Heart left ventricle (tissue), 16 donors: ENCODE results near the gene SLC35G3. TPM values are rescaled to one million over a fixed set of nuclear protein-coding genes. Genes with fewer than 3 reads are reported as not detected.
A peak's percentile ranks its signal among the peaks of the same experiment; 100 is the strongest.

Experiments used
- ATAC-seq, 4 donors: fragments of 200-7000 bp; cut with Tn5 transposase; one replicate each; pipeline ENCODE4 v1.9.1; 2020 to 2022; ENCODE audit warnings: moderate library complexity in 4 of 4, mild to moderate bottlenecking in 3 of 4, moderate number of reproducible peaks in 1 of 4
- DNase-seq, 5 donors: peaks; one replicate each; pipeline ENCODE4 v3.0.0-alpha.2; 2020
- H3K27ac ChIP-seq, 12 donors: fragments of 200-600 bp; sonication (generic) in 4 of 12; one replicate each; pipeline versions ENCODE4 v1.5.0 to v1.8.0; 2016 to 2022; ENCODE audit warnings: mild to moderate bottlenecking in 2 of 12
- H3K27me3 ChIP-seq, 9 donors: fragments of 200-600 bp; sonication (generic) in 2 of 9; one replicate each; pipeline versions ENCODE4 v1.5.1 to v1.8.0; 2016 to 2022; ENCODE audit warnings: mild to moderate bottlenecking in 3 of 9
- H3K36me3 ChIP-seq, 9 donors: fragments of 200-600 bp; sonication (generic) in 2 of 9; one replicate each; pipeline versions ENCODE4 v1.5.0 to v1.8.0; 2018 to 2022; ENCODE audit warnings: mild to moderate bottlenecking in 2 of 9
- H3K4me1 ChIP-seq, 12 donors: fragments of 200-600 bp; sonication (generic) in 4 of 12; one replicate each; pipeline versions ENCODE4 v1.5.0 to v1.8.0; 2016 to 2022; ENCODE audit warnings: mild to moderate bottlenecking in 3 of 12
- H3K4me3 ChIP-seq, 12 donors: fragments of 200-600 bp; sonication (generic) in 4 of 12; one replicate each; pipeline versions ENCODE4 v1.5.0 to v1.8.0; 2017 to 2022; ENCODE audit warnings: mild to moderate bottlenecking in 9 of 12, moderate library complexity in 4 of 12
- H3K9me3 ChIP-seq, 12 donors: fragments of 200-600 bp; sonication (generic) in 4 of 12; one replicate each; pipeline versions ENCODE4 v1.5.0 to v1.8.0; 2016 to 2022; ENCODE audit warnings: mild to moderate bottlenecking in 1 of 12
- POLR2A ChIP-seq, 2 donors: fragments of 450-650 bp; IDR thresholded peaks; one replicate each; pipeline ENCODE4 v1.6.1; 2017; ENCODE audit warnings: antibody characterized with exemption in 2 of 2, mild to moderate bottlenecking in 2 of 2, moderate library complexity in 2 of 2
- WGBS, 4 donors: extraction: QIAGEN DNeasy Blood & Tissue Kit in 2 of 4; methylation state at CpG; one replicate each; pipeline versions ENCODE4 v1.1.5 to v1.1.7; 2013 to 2018; 5-methylcytosine and 5-hydroxymethylcytosine counted together
- intact Hi-C, 10 donors: fragments of 100-400 bp; cut with DNase I; formaldehyde crosslinking; loops; one replicate each; pipeline versions ENCODE4 v1.11.1 to v1.14.2; 2022
- polyA plus RNA-seq, 2 donors: library from polyadenylated mRNA; stranded (reverse); fragments of 200-250 nt; gene quantifications; one replicate each; pipeline ENCODE4 v1.2.3, GENCODE V29; 2013
- total RNA-seq, 9 donors: library from RNA; depleted of rRNA in 2 of 9; stranded (reverse); fragments of >200 nt in 2 of 9; fragmentation: NEBNext Ultra II Directional in 3 of 9; extraction: Animal tissue kit (Norgen Biotek cat#: 25700) in 3 of 9; gene quantifications; one replicate each; pipeline versions ENCODE4 v1.1.0 to v1.2.4, GENCODE V29; 2016 to 2023
- TF ChIP-seq, protein P1 (sequence below), 12 donors: fragments of 200-600 bp; sonication (generic) in 4 of 12; IDR thresholded peaks; one replicate each; pipeline versions ENCODE4 v1.5.0 to v1.8.0; 2018 to 2022; ENCODE audit warnings: antibody characterized with exemption in 12 of 12, mild to moderate bottlenecking in 5 of 12
- donor health status: ischemic (EF 13 %, LVEDD 7.1; RV severe dilation, severe dysfunction).
- donor health status: healthy with polysubstance abuse.
- donor health status: DM: no; HTN: yes; CAD: no.
- donor health status: DM: no; HTN: no; CAD: no.
- donor health status: ischemic (EF 25% LVEDD 6.9; RV normal size, moderate dysfunction).
- donor health status: ischemic (EF 25% LVEDD 5.7; RV mildly dilated, moderate dysfunction).
- donor health status: healthy.
- donor health status: DM: yes; HTN: yes; CAD: no.
- donor health status: ischemic (EF 35%, LVEDD 5.7; RV mildly dilated, moderate dysfunction).
- donor health status: nonischemic (EF 11% LVEDD 7.7; RV severe dilation, severe dysfunction).
- donor health status: DM: yes; HTN: yes; CAD: no.
- donor health status: PGD.
- donor health status: ischemic (EF 29% LVEDD 5.4; RV normal size, mild dysfunction).
- donor health status: nonischemic (EF 23%, LVEDD 6.1; RV moderate dilation, normal function).

Gene SLC35G3
- total and polyA plus RNA-seq, 11 donors: not detected

DNA sequence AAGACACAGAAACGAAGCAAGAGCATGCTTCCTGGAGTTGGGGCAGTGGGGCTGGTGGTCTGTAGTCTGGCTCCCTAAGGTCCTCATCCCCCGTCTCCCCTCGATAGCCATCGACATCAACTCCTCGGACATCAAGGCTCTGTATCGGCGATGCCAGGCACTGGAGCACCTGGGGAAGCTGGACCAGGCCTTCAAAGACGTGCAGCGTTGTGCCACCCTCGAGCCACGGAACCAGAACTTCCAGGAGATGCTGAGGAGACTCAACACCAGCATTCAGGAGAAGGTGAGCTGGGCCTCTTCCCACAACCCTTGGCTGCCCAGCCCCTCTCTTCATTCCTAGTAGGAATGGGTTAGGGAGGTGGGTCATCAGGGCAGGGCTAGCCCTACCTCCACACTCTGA, 44.3 kb downstream of the SLC35G3 start:
- no peaks in the 10 kb centered on the region for H3K9me3 ChIP-seq
- no peaks in the 10 kb centered on the region for H3K27me3 ChIP-seq
- ATAC-seq (no peak), DNase-seq (no peak)
- intact Hi-C loops: loop anchor here in 3 of 10 donors (10.0 kb wide), 2 partner anchors 65 to 385 kb away; partner anchors contain the start of gene SLFN12L (in 2 of the 3)
- peaks cover 0 to 44% (median 8%) of the 10 kb centered on the region in 12 donors for H3K4me1 ChIP-seq
- H3K36me3 ChIP-seq: peaks cover 0 to 38% (median 0%) of the 10 kb centered on the region in 9 donors
- TF ChIP-seq, protein P1, sequence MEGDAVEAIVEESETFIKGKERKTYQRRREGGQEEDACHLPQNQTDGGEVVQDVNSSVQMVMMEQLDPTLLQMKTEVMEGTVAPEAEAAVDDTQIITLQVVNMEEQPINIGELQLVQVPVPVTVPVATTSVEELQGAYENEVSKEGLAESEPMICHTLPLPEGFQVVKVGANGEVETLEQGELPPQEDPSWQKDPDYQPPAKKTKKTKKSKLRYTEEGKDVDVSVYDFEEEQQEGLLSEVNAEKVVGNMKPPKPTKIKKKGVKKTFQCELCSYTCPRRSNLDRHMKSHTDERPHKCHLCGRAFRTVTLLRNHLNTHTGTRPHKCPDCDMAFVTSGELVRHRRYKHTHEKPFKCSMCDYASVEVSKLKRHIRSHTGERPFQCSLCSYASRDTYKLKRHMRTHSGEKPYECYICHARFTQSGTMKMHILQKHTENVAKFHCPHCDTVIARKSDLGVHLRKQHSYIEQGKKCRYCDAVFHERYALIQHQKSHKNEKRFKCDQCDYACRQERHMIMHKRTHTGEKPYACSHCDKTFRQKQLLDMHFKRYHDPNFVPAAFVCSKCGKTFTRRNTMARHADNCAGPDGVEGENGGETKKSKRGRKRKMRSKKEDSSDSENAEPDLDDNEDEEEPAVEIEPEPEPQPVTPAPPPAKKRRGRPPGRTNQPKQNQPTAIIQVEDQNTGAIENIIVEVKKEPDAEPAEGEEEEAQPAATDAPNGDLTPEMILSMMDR (IDR thresholded peaks at IDR 0.05): no peak
- TF ChIP-seq POLR2A (IDR thresholded peaks at IDR 0.05): no peak
- peak overlapping the region in 1 of 12 donors; percentile 61 for H3K4me3 ChIP-seq
- H3K27ac ChIP-seq: peak overlapping the region in 1 of 12 donors; percentile 32
- 84 to 91% (median 91%) methylated on average over 11 of the region's 11 CpGs for WGBS, 4 donors

DNA sequence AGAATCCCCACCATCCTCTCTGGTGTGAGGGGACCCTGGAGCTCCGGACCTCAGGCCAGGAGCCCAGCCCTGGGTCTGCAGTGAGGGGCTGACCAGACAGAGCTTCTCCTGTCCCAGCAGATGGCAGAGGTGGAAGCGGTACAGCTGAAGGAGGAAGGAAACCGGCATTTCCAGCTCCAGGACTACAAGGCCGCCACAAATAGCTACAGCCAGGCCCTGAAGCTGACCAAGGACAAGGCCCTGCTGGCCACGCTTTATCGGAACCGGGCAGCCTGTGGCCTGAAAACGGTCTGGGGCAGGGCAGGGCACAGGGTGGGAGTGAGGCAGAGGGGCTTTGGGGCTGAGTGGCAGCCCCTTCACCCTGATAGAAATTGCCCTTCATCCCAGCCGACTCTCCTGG, 46.0 kb downstream of the SLC35G3 start:
- intact Hi-C loops: loop anchor here in 2 of 10 donors (10.0 kb wide), 1 partner anchor 387 kb away; the partner anchor contains the start of gene SLFN12L (in 2 of the 2)
- ATAC-seq: peak; percentile 8 to 30 (median 28)

DNA sequence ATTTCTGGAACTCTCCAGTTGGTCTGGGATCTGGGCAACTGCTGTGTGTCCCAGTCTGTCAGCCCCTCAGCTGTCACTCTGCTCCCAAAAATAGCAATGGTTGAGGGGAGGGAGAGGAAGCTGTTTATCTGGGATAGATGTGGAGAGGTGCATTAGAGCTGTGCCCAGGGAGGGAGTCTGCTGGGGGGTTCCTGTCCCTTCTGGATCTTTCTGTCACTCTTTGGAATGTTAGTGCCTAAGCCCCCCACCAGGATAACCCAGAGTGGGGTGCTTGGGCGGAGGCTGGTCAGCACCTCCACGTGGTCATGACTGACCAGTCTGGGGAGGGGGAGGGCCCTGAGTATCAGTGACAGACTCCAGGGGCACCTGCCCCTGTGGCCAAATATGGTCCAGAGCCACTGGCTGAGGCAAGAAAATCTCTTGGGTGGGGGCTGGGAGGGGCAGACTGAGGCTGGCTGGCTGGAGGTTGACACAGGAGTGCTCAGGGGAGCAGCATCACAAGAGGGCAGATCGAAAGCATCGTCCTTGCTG, 46.8 kb downstream of the SLC35G3 start, which contains the start of gene UNC45B:
UNC45B (plus strand) TSS at position 443 of the 531 bp plus-strand sequence. CDS start 447 bp downstream, outside the sequence.
- Histone ChIP-seq H3K27me3 (no peaks in the 10 kb centered on the region), H3K36me3 (peaks cover 0 to 15% (median 0%) of the 10 kb centered on the region in 9 donors), H3K27ac (peak within 1 kb of the TSS; percentile 72 to 99 (median 90)), H3K4me1 (peaks cover 0 to 45% (median 8%) of the 10 kb centered on the region in 12 donors), H3K4me3 (peak within 1 kb of the TSS; percentile 17 to 66 (median 50)), H3K9me3 (no peaks in the 10 kb centered on the region)
- ATAC-seq (peak; percentile 91 to 92 (median 92)), DNase-seq (peak in 4 of 5 donors; percentile 81 to 90 (median 86))
- WGBS, 4 donors: 35 to 45% (median 42%) methylated on average over 4 of the region's 4 CpGs
- intact Hi-C loops: loop anchor here in 2 of 10 donors (10.0 kb wide), 1 partner anchor 387 kb away; the partner anchor contains the start of gene SLFN12L (in 2 of the 2)
- TF ChIP-seq POLR2A (IDR thresholded peaks at IDR 0.05): peak in 1 of 2 donors; percentile 59
- TF ChIP-seq, protein P1 (IDR thresholded peaks at IDR 0.05): no peak

More for the DNA sequence above, 46.0 kb downstream of the SLC35G3 start:
- 11 to 42% (median 35%) methylated on average over 8 to 9 of the region's 9 CpGs for WGBS, 4 donors
- Histone ChIP-seq H3K4me3 (peak overlapping the region; percentile 17 to 66 (median 50)), H3K4me1 (peaks cover 0 to 44% (median 8%) of the 10 kb centered on the region in 12 donors), H3K36me3 (peaks cover 0 to 20% (median 0%) of the 10 kb centered on the region in 9 donors), H3K9me3 (no peaks in the 10 kb centered on the region), H3K27me3 (no peaks in the 10 kb centered on the region), H3K27ac (peak overlapping the region; percentile 72 to 99 (median 90))
- TF ChIP-seq, protein P1 (IDR thresholded peaks at IDR 0.05): peak in 1 of 12 donors; percentile 34
- no peak for TF ChIP-seq POLR2A (IDR thresholded peaks at IDR 0.05)
- DNase-seq: no peak

DNA sequence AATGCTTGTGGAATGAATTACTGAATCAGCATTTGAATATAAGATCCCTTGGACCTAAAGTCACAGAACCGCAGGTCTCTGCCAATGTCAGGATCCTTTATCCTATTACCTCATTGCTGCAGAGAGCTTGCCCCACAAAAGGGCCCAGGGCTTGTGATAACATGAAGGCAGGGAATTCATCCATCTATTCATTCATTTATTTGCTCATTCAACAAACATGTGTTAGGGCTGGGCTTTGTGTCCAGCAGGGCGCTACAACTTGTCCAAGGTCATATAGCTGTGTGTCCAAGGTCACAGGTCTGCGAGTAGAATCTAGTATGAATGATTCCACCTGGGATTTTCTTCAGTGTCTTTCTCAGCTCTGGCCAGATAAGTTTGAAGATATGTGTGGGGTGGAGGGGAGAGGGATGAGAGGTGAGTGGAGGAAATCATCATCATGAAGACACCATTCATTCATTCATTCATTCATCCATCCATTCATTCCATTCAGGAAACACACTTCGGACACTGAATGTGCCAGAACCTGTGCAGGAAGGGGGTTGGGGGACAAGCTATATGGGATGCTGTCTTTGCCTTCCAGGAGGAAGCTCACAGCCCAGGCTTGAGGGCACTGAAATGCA, 47.9 kb downstream of the SLC35G3 start:
- peaks cover 0 to 48% (median 9%) of the 10 kb centered on the region in 12 donors for H3K4me1 ChIP-seq
- no peak overlapping the region for H3K4me3 ChIP-seq
- H3K9me3 ChIP-seq: no peaks in the 10 kb centered on the region
- peak overlapping the region; percentile 72 to 99 (median 90) for H3K27ac ChIP-seq
- TF ChIP-seq POLR2A (IDR thresholded peaks at IDR 0.05): no peak
- TF ChIP-seq, protein P1 (IDR thresholded peaks at IDR 0.05): no peak
- ATAC-seq: no peak
- H3K27me3 ChIP-seq: no peaks in the 10 kb centered on the region
- H3K36me3 ChIP-seq: peaks cover 0 to 5% (median 0%) of the 10 kb centered on the region in 9 donors
- 48 to 57% (median 51%) methylated on average over 4 of the region's 4 CpGs for WGBS, 4 donors
- DNase-seq: no peak
- intact Hi-C loops: loop anchor here in 2 of 10 donors (10.0 kb wide), 1 partner anchor 388 kb away; the partner anchor contains the start of gene SLFN12L (in 2 of the 2)
